SHP77 treated with DMSO at 0.1 percent for 48 hours (cell line): ENCODE results near the gene TENM4.

ENCODE experiments used
- DNase-seq: peaks from one replicate; lab custom pipeline; 2025; lab: John Stamatoyannopoulos, UW

Gene TENM4

DNA sequence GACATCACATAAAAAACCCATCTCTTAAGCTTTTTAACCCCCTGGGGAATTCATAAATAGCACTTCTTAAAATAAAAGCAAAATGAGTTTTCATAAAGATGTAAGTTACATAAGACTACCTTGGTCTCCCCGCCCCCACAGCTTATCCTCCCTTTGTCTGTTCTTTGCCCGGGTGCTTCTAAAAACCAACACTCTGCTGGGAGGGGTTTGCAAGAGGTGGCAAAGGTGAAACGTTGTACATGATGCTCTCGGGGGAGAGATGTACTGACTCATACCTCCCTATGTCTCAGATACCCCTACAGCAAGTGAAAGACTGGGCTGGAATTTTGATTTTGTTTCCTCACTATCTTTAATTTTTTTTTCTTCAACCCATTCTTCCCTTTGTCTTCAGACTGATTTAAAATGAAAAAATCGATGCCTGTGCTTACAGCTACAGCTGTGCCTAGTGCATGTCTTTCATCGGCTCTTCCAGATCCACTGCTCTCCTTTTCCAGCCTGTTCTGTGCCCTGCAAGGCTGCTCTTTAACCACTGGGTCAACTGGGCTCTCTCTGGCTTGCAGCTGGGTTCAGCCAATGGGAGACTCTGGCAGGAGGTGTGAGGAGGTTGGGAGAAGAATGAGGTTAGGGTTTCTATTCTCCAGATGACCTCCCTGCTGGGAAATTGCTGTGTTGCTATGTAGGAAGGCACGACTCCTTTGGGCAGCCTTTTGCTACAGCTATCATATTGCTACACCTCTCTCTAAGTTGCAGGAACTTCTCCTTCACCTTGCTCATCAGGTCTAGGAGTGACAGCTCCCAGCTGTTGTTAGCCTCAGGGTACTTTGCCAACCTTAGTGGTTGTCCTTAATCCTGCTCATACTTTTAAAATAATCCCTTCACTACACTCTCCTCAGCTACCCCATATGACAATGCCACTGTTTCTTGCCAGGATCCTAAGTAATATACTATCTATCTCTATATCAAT, 266.5 kb downstream of the TENM4 start:
- DNase-seq: no peak

DNA sequence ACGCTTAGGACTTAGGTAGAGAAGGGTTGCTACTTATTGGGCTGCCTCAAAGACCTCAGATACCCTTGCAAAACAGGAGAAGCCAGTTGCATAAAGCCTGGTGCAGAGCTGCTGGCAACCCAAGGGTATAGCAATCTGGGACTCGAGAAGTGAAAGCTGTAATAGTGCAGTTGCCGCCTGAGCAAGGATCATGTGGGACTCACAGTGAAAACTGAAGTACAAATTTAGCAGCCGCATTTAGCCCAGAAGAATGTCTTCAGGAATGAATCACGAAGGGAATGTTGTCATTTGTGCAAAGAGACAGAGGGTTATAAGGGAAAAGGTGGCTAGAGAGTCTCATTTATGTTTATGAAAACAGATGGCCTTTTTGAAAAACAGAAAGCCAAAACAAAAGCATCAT, 267.2 kb downstream of the TENM4 start:
- DNase-seq: no peak

DNA sequence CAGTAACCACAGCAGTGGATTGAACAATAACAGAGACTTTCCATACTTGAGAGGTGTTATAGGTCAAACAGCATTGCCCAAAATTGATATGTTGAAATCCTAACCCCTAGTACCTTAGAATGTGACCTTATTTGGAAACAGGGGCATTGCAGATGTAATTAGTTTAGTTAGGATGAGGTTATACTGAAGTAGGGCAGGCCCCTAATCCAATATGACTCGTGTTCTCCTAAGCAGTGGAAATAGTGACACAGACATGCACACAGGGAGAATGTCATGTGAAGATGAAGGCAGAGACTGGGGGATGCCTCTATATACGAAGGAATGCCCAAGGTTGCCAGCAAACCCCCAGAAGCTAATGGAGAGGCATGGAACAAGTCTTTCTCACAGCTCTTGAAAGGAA, 270.5 kb downstream of the TENM4 start:
- no peak for DNase-seq

- no peak for DNase-seq
Measured at GRCh38 chr11:79168530-79169110, 272.2 kb downstream of the TENM4 start.

DNA sequence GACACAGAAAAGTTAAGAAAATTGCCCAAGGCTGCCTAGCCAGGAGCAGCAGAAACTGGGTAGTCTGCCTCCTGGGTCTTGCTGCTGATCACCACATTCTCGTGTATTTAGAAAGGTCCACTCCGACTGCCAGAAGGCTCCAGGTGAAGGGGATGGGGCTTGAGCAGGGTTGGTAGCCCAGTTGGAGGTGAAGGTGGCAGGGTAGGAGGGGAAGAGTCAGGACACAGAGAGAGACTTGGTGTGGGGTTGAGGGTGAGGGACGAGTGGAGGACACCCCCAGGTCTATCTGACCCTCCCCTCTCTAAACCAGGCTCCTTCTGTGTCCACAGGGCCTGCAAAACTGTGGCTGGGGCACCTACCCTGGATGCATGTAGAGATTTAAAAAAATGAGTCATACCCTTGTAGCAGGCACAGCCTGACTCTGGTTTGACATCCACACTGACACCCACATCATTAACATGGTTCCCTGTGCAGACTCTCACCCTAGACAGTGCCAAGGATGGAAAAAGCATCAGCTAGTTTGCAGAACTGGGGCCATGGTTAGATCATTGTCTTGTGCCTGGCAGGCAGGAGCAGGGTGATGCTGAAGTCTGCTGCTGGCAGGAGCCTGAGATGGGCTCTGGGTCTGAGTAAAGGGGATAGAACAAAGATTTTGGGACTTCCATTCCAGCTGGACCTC, 273.2 kb downstream of the TENM4 start:
- DNase-seq: no peak

DNA sequence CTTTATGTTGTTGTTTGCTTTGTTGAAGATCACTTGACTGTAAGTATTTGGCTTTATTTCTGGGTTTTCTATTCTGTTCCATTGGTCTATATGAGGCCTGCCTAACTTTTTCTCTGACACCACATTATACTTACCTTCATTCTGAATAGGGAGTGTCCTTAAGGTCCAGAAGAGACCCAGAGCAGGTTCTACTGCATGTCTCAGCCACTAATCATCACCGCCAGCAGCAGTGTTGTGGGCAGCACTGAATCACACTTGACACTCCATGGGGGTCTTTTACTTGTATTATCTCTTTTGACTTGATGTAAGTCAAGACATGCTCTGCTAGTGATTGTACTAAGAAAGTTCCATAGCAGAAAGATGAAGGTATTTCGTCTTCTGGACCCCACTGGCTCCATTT, 274.9 kb downstream of the TENM4 start:
- DNase-seq: no peak

GRCh38 chr11:79160791-79161403, 279.9 kb downstream of the TENM4 start:
- DNase-seq: no peak

- no peak for DNase-seq
Measured at GRCh38 chr11:79159657-79160450, 281.0 kb downstream of the TENM4 start.

- no peak for DNase-seq
Measured at GRCh38 chr11:79157738-79158137, 283.1 kb downstream of the TENM4 start.

DNA sequence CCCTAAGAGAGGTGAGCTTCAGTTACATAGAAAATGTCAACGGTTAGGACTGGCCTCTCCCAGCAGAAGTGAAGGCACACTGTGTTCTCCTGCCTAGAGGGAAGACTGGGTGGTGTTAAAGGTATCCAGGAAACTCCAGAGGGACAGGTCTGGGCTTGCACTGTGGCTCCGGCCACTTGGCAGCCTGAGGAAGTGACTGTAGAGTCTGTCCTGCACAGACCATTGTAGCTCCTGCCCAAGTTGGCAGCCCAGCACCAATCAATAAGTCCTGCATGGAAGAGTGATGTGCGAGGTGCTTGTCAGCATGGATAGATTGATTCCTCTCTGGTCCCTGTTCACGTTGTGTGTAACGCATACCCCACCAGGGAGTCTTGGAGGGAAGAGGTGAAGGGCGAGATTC, 284.8 kb downstream of the TENM4 start:
- no peak for DNase-seq

- no peak for DNase-seq
Measured at GRCh38 chr11:79155237-79155636, 285.6 kb downstream of the TENM4 start.

DNA sequence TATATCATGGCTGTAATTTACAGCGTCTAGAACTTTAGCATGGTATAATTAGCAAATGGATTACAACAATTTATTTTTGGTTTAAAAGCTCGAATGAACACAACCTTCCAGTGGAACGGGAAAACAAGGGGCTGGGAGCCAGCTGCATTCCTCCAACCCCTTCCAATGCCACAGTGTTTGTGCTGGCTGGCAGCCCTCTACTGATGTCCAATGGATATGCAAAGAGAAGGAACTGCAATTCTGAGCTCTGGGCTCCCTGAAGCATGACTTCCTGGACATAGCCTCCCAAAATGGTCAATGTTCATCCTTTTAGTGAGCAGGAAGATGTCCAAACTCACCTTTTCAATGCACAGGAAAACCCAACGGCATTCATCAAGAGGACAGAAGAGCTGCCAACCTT, 288.3 kb downstream of the TENM4 start:
- DNase-seq: no peak

- DNase-seq: no peak
Measured at GRCh38 chr11:79151396-79151795, 289.4 kb downstream of the TENM4 start.

DNA sequence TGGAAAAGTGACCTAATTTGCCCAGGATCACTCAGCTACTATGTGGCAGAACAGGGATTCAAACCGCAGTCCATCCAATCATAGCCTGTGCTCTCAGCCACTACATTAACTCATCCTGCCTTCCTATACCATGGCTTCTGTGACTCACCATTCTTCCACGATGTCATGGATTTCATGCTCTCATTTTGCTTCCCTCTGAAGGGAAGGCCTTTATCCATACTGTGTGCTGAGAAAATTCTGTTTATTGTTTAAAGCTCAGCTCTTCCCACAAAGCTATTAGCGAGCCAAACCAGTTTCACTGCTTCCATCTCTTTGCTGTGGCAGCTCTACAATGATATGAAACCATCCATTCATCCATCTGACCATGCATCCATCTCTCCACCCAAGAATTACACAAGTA, 289.9 kb downstream of the TENM4 start:
- DNase-seq: no peak

DNA sequence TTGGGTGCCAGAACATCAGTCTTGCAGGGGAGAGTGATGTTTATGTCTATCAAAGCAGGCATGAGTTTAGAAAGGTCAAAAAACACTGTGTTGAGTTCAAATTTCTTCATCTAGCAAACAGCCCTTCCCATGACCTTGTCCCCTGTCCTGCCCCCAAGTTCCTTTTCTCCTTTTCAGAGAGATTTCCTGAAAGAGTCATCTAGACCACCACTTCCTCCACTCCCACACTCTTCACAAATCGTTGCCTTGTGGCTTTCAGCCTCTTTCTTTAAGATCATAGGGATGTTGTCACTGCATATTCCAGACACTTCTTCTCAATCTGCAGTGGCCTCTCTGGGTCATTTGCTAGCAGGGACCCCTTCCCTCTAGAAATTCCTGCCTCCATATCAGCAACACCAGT, 290.5 kb downstream of the TENM4 start:
- no peak for DNase-seq

DNA sequence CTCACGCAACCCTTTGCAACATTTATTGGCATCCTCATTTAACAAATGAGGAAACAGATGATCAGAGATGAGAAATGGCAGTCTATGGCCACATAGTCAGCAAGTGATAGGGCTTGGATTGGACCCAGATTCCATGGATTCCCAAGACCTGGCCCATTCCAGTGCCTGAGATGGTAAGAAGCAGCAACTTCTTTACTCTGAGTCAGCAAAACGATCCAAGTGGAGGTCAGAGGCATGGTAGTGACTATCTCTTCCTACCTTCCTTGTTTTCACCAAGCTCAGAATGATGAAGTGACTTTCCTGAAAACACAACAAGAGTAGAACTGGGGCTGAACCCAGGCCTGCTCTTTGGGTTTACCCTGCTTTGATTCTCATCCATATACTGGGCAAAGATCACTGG, 293.1 kb downstream of the TENM4 start:
- DNase-seq: no peak

GRCh38 chr11:79147011-79147410, 293.8 kb downstream of the TENM4 start:
- no peak for DNase-seq

DNA sequence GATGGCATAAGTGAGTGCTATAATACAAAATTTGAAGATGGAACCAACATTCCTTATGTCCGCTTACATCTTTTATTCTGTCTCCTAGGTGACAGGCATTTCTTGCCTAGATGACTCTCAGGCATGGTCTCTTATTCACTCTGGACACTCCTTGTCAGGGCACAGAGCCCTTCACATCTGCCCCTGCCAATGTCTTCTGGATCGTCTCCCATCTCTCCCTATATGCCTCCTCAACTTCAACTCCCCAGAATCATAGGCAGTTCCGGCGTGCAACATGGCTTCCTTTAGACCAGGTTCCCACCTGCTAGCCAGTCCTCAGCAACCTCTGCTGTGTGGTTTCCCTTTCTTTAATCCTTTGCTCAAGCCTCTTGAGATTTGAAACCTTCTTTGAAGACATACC, 300.9 kb downstream of the TENM4 start:
- no peak for DNase-seq

- DNase-seq: no peak
Measured at GRCh38 chr11:79129702-79130101, 311.1 kb downstream of the TENM4 start.

- no peak for DNase-seq
Measured at GRCh38 chr11:79128291-79128690, 312.5 kb downstream of the TENM4 start.

DNA sequence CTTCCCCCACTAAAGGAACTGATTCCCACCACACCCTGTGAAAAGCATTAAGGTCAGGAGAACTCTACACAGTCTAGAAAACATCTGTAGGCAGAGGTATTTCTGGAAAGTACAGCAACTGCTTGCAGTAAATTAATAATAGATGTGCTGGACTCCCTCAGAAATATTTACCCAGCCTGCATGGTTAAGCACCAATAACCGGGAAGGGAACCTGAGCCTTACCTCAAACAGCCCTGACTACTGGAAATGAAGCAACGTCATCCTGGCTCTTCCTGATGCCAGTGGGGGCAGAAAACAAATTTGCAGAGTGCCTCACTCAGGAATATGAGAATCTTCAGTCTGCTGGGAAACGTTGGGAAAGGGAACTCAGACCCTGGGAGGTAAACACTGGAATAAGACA, 318.1 kb downstream of the TENM4 start:
- no peak for DNase-seq

GRCh38 chr11:79121351-79121750, 319.5 kb downstream of the TENM4 start:
- DNase-seq: no peak
